CD4-positive, CD25-positive, alpha-beta regulatory T cell (primary cell): Measurements from ENCODE around the gene FASLG. TPM values are rescaled to one million over a fixed set of nuclear protein-coding genes. Genes with fewer than 3 reads are reported as not detected.
A peak's percentile ranks its signal among the peaks of the same experiment; 100 is the strongest.
"Not testable (repeated sequence)": the region's sequence is repeated elsewhere in the genome, so short reads cannot be mapped to it uniquely, and the experiment has no call there.

Source experiments
- ATAC-seq, 2 donors: fragments of 150-1000 bp; cut with Tn5 transposase; one replicate each; pipeline ENCODE4 v1.10.0; 2021; ENCODE audit warnings: low read depth in 2 of 2, moderate number of reproducible peaks in 2 of 2, moderate library complexity in 1 of 2
- DNase-seq, 3 donors: peaks; one replicate each; pipeline versions ENCODE4 v3.0.0 to v3.0.0-alpha.2; 2012 to 2022; ENCODE audit warnings: mixed read lengths in 1 of 3
- H3K27ac ChIP-seq: one replicate; pipeline ENCODE4 v1.7.0; 2013; ENCODE audit warnings: mild to moderate bottlenecking, low read length; ENCODE audit not compliant: insufficient read depth, poor library complexity, severe bottlenecking
- H3K27me3 ChIP-seq: one replicate; pipeline ENCODE4 v1.7.0; 2013; ENCODE audit warnings: low read length; ENCODE audit not compliant: control insufficient read depth, insufficient read depth
- H3K36me3 ChIP-seq: one replicate; pipeline ENCODE4 v1.7.0; 2013; ENCODE audit warnings: mild to moderate bottlenecking, low read length, moderate library complexity; ENCODE audit not compliant: control insufficient read depth, insufficient read depth
- H3K4me1 ChIP-seq: 2 replicates; pipeline ENCODE4 v1.7.0; 2013; ENCODE audit warnings: mild to moderate bottlenecking, low read length; ENCODE audit not compliant: insufficient read depth, control insufficient read depth, poor library complexity, severe bottlenecking
- H3K4me3 ChIP-seq: one replicate; pipeline ENCODE4 v1.7.0; 2013; ENCODE audit warnings: low read depth, mild to moderate bottlenecking, low read length, moderate library complexity
- H3K9me3 ChIP-seq, 2 experiments: 1 replicate in 1 of 2; 2 replicates in 1 of 2; pipeline ENCODE4 v1.7.0; 2013; ENCODE audit warnings: low read length in 2 of 2, mild to moderate bottlenecking in 1 of 2, moderate library complexity in 1 of 2; ENCODE audit not compliant: control insufficient read depth in 2 of 2
- H3K27ac Mint-ChIP-seq, 3 donors: one replicate each; pipeline ENCODE4 v1.8.0; 2020 to 2022; ENCODE audit warnings: mild to moderate bottlenecking in 3 of 3, mixed read lengths in 3 of 3, moderate library complexity in 2 of 3
- H3K27me3 Mint-ChIP-seq: one replicate; pipeline ENCODE4 v1.8.0; 2022; ENCODE audit warnings: mild to moderate bottlenecking, mixed read lengths
- H3K36me3 Mint-ChIP-seq: one replicate; pipeline ENCODE4 v1.8.0; 2020; ENCODE audit warnings: mixed read lengths
- H3K4me1 Mint-ChIP-seq, 4 donors: one replicate each; pipeline ENCODE4 v1.8.0; 2020 to 2022; ENCODE audit warnings: mixed read lengths in 4 of 4, mild to moderate bottlenecking in 1 of 4
- H3K4me3 Mint-ChIP-seq, 4 donors: one replicate each; pipeline ENCODE4 v1.8.0; 2020 to 2022; ENCODE audit warnings: mild to moderate bottlenecking in 4 of 4, mixed read lengths in 4 of 4, moderate library complexity in 3 of 4
- H3K9me3 Mint-ChIP-seq, 7 donors: one replicate each; pipeline ENCODE4 v1.8.0; 2020 to 2022; ENCODE audit warnings: mixed read lengths in 7 of 7, mild to moderate bottlenecking in 3 of 7, moderate library complexity in 2 of 7
- polyA plus RNA-seq, 4 donors: library from polyadenylated mRNA; unstranded; fragments of 300-500 nt; fragmentation: Illumina TruSeq; gene quantifications; one replicate each; pipeline ENCODE4 v1.2.3, GENCODE V29; 2021
- total RNA-seq: library from RNA; stranded (reverse); gene quantifications from one replicate; pipeline ENCODE4 v1.2.3, GENCODE V29; 2022

Gene FASLG
- total RNA-seq (0.81 TPM), polyA plus RNA-seq (under 1 TPM in 1 of 4 donors, not detected in 3; 0.45 TPM)

- H3K4me3 ChIP-seq, result peak within 1 kb of the TSS; percentile 57
- H3K4me1 ChIP-seq, result peaks cover 36% of the 10 kb centered on the region
- Mint-ChIP-seq H3K4me1 (peaks cover 37 to 63% (median 44%) of the 10 kb centered on the region in 4 donors), H3K27ac (peak within 1 kb of the TSS; percentile 60 to 83 (median 82)), H3K36me3 (no peaks in the 10 kb centered on the region), H3K27me3 (no peaks in the 10 kb centered on the region), H3K4me3 (peak within 1 kb of the TSS; percentile 46 to 89 (median 76)), H3K9me3 (no peaks in the 10 kb centered on the region)
- peak in 1 of 2 donors; percentile 24 for ATAC-seq
- no peaks in the 10 kb centered on the region for H3K27me3 ChIP-seq
- peak in 1 of 3 donors; percentile 62 for DNase-seq
- H3K27ac ChIP-seq, result peak within 1 kb of the TSS; percentile 28
- H3K36me3 ChIP-seq, result no peaks in the 10 kb centered on the region
- no peaks in the 10 kb centered on the region for H3K9me3 ChIP-seq
Measured at GRCh38 chr1:172658871-172659453, at the start of gene FASLG. TSS of gene FASLG (plus strand) at chr1:172659103. CDS start at chr1:172659202, 99 bp downstream.

GRCh38 chr1:172609528-172609927 is 49.4 kb upstream of the FASLG start:
- Mint-ChIP-seq H3K27me3 (no peaks in the 10 kb centered on the region), H3K36me3 (peaks cover 24% of the 10 kb centered on the region), H3K4me3 (no peak overlapping the region), H3K9me3 (no peaks in the 10 kb centered on the region), H3K27ac (peak overlapping the region in 2 of 3 donors; percentile 13 to 26), H3K4me1 (peaks cover 2 to 14% (median 6%) of the 10 kb centered on the region in 4 donors)
- ATAC-seq (peak; percentile 63 to 75), DNase-seq (peak in 2 of 3 donors; percentile 35 to 53)
- Histone ChIP-seq H3K36me3 (peaks cover 31% of the 10 kb centered on the region), H3K4me3 (no peak overlapping the region), H3K4me1 (no peaks in the 10 kb centered on the region), H3K27me3 (no peaks in the 10 kb centered on the region), H3K9me3 (no peaks in the 10 kb centered on the region), H3K27ac (no peak overlapping the region)

- Histone ChIP-seq H3K4me1 (no peaks in the 10 kb centered on the region), H3K36me3 (peaks cover 23% of the 10 kb centered on the region), H3K27me3 (no peaks in the 10 kb centered on the region), H3K4me3 (no peak overlapping the region), H3K9me3 (peaks cover 7 to 13% of the 10 kb centered on the region in 2 experiments), H3K27ac (no peak overlapping the region)
- no peak overlapping the region for H3K27ac Mint-ChIP-seq
- no peak overlapping the region for H3K4me3 Mint-ChIP-seq
- peaks cover 0 to 13% (median 4%) of the 10 kb centered on the region in 4 donors for H3K4me1 Mint-ChIP-seq
- H3K36me3 Mint-ChIP-seq, result peaks cover 27% of the 10 kb centered on the region
- ATAC-seq, result no peak
- peaks cover 0 to 20% (median 7%) of the 10 kb centered on the region in 7 donors for H3K9me3 Mint-ChIP-seq
- no peak for DNase-seq
- no peaks in the 10 kb centered on the region for H3K27me3 Mint-ChIP-seq
Measured at GRCh38 chr1:172612478-172612877, 46.4 kb upstream of the FASLG start.

GRCh38 chr1:172613294-172613693 is 45.6 kb upstream of the FASLG start:
- no peak for ATAC-seq
- Histone ChIP-seq H3K9me3 (peaks cover 7 to 13% of the 10 kb centered on the region in 2 experiments), H3K27ac (no peak overlapping the region), H3K4me3 (no peak overlapping the region), H3K27me3 (no peaks in the 10 kb centered on the region), H3K36me3 (peaks cover 23% of the 10 kb centered on the region), H3K4me1 (no peaks in the 10 kb centered on the region)
- Mint-ChIP-seq H3K36me3 (peaks cover 30% of the 10 kb centered on the region), H3K27me3 (no peaks in the 10 kb centered on the region), H3K4me1 (peaks cover 0 to 13% (median 4%) of the 10 kb centered on the region in 4 donors), H3K27ac (peak overlapping the region in 1 of 3 donors; percentile 10), H3K9me3 (peaks cover 0 to 26% (median 7%) of the 10 kb centered on the region in 7 donors), H3K4me3 (no peak overlapping the region)
- DNase-seq, result no peak

DNA sequence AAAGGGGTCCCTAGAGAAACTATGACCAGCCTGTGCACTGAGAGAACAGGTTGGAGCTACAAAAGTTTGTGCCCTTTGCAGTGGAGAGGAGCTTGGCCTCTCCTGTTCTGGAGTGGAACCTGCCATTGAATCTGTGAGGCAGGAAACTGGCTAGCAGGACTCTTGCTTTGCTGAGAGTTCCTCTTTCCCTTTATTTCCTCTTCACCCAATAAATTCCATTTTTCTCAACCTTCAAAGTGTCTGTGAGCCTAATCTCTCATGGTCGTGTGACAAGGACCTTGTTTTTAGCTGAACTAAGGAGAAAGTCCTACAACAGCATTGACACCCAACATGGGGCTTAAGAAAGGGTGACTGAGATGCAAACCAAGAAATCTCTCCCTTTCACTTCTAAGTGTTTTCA is 42.7 kb upstream of the FASLG start:
- no peak overlapping the region for H3K4me3 Mint-ChIP-seq
- H3K4me1 ChIP-seq, result no peaks in the 10 kb centered on the region
- peaks cover 12% of the 10 kb centered on the region for H3K36me3 Mint-ChIP-seq
- no peak overlapping the region for H3K27ac ChIP-seq
- H3K36me3 ChIP-seq, result peaks cover 6% of the 10 kb centered on the region
- no peak for ATAC-seq
- no peaks in the 10 kb centered on the region for H3K27me3 ChIP-seq
- no peaks in the 10 kb centered on the region for H3K27me3 Mint-ChIP-seq
- H3K4me3 ChIP-seq, result no peak overlapping the region
- peaks cover 0 to 5% (median 0%) of the 10 kb centered on the region in 4 donors for H3K4me1 Mint-ChIP-seq
- no peak overlapping the region for H3K27ac Mint-ChIP-seq
- H3K9me3 ChIP-seq, result peaks cover 12 to 17% of the 10 kb centered on the region in 2 experiments
- no peak for DNase-seq
- peaks cover 0 to 43% (median 11%) of the 10 kb centered on the region in 7 donors for H3K9me3 Mint-ChIP-seq

DNA sequence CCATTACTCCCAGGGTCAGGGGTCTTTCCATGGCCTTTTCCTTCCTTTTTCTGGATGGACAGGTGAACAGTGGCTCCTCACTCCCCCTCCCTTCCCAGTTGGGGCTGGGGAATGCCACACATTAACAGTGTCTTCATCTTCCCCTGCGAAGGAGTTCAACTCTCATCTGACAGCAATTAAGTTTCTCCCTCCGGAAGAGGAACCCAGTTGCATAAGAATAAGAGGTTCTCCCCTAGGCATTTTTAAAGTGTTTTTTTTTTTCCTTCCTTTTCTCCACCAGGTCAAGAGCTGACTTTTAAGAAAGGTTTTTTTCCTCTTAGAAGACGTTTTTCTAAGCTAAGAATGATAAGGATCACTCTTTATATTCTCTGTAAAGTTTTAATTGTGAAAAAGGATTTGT is 42.3 kb upstream of the FASLG start:
- Mint-ChIP-seq H3K9me3 (peaks cover 0 to 44% (median 11%) of the 10 kb centered on the region in 7 donors), H3K4me1 (peaks cover 0 to 5% (median 0%) of the 10 kb centered on the region in 4 donors), H3K27me3 (no peaks in the 10 kb centered on the region), H3K4me3 (no peak overlapping the region), H3K27ac (no peak overlapping the region), H3K36me3 (peaks cover 8% of the 10 kb centered on the region)
- Histone ChIP-seq H3K9me3 (peaks cover 12 to 17% of the 10 kb centered on the region in 2 experiments), H3K27ac (no peak overlapping the region), H3K4me3 (no peak overlapping the region), H3K36me3 (peaks cover 2% of the 10 kb centered on the region), H3K4me1 (no peaks in the 10 kb centered on the region), H3K27me3 (no peaks in the 10 kb centered on the region)
- ATAC-seq (no peak), DNase-seq (no peak)

GRCh38 chr1:172620603-172621002 is 38.3 kb upstream of the FASLG start:
- H3K4me3 Mint-ChIP-seq, H3K27me3 ChIP-seq, H3K4me3 ChIP-seq, ATAC-seq, DNase-seq, H3K36me3 Mint-ChIP-seq, H3K36me3 ChIP-seq, H3K4me1 Mint-ChIP-seq, H3K27me3 Mint-ChIP-seq, H3K27ac ChIP-seq, H3K27ac Mint-ChIP-seq, H3K4me1 ChIP-seq: not testable (repeated sequence)
- H3K9me3 Mint-ChIP-seq, result peaks cover 5 to 44% (median 8%) of the 10 kb centered on the region in 7 donors
- peaks cover 12 to 17% of the 10 kb centered on the region in 2 experiments for H3K9me3 ChIP-seq

- H3K27me3 ChIP-seq, result no peaks in the 10 kb centered on the region
- Mint-ChIP-seq H3K4me3 (no peak overlapping the region), H3K4me1 (peaks cover 4 to 10% (median 8%) of the 10 kb centered on the region in 4 donors), H3K9me3 (peaks cover 4 to 26% (median 5%) of the 10 kb centered on the region in 7 donors), H3K27ac (no peak overlapping the region), H3K36me3 (peaks cover 2% of the 10 kb centered on the region), H3K27me3 (no peaks in the 10 kb centered on the region)
- no peak overlapping the region for H3K27ac ChIP-seq
- no peak overlapping the region for H3K4me3 ChIP-seq
- DNase-seq (no peak), ATAC-seq (no peak)
- peaks cover 4 to 5% of the 10 kb centered on the region in 2 experiments for H3K9me3 ChIP-seq
- H3K4me1 ChIP-seq, result peaks cover 8% of the 10 kb centered on the region
- H3K36me3 ChIP-seq, result no peaks in the 10 kb centered on the region
Measured at GRCh38 chr1:172622541-172622940, 36.4 kb upstream of the FASLG start.
